Right renal pelvis (tissue), 4 donors: Measurements from ENCODE around the gene SAMM50. TPM values are rescaled to one million over a fixed set of nuclear protein-coding genes. Genes with fewer than 3 reads are reported as not detected.

Experiments
- DNase-seq, 4 donors: peaks; one replicate each; pipeline ENCODE4 v3.0.0-alpha.2; 2013; ENCODE audit warnings: low read depth in 4 of 4, low spot score in 3 of 4, missing footprints in 1 of 4
- polyA plus RNA-seq, 4 donors: library from polyadenylated mRNA; unstranded; fragments of 120-200 nt; gene quantifications; one replicate each; pipeline ENCODE4 v1.2.1, GENCODE V29; 2013; ENCODE audit not compliant: insufficient read length in 4 of 4

Gene SAMM50
- polyA plus RNA-seq, 4 donors: 63.6 to 67.0 (median 65.7) TPM

DNA sequence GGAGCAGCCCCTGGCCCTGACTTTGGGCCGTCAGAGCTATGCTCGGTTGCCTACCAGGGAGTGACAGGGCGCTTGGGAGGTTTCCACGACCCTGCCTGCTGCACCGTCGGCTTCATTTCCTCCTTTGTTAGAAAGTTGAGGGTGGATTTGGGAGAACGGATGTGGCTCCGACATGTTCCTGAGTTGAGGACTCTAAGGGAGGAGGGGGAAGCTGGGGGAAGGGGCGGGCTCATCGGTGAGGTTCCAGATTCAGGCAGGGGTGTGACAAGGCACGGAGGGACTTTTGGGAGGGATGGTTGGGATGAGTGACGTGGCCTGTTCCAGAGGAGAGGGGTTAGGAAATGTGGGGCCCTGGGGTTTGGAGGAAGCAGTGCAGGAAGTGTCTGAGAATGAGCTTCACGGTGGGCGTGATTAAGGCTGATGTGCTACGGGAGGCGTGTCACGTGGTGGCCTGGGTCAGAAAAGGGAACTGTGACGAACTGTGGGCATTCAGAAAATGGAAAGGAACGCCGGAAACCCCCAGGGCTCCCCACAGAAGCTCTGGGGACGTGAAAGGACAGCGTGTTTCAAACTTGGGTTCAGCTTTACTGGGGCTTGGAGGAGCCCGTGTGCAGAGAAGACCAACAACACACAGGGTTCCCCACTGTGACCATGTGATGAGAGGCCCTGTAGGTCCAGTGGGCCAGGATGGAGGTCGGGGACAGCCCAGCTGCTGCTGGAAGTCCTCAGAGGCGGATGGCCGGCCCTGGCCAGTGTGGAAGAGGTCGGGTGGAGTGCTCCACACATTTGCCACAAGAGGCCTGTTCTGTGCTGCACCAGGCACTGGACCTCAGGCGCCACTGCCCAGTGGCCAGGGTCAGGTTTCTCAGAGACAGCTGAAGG, 71.6 kb downstream of the SAMM50 start:
- no peak for DNase-seq

GRCh38 chr22:44028091-44028490, 72.8 kb downstream of the SAMM50 start:
- DNase-seq: no peak

- DNase-seq: no peak
These were observed 73.8 kb downstream of the SAMM50 start for GRCh38 chr22:44029069-44029468.

DNA sequence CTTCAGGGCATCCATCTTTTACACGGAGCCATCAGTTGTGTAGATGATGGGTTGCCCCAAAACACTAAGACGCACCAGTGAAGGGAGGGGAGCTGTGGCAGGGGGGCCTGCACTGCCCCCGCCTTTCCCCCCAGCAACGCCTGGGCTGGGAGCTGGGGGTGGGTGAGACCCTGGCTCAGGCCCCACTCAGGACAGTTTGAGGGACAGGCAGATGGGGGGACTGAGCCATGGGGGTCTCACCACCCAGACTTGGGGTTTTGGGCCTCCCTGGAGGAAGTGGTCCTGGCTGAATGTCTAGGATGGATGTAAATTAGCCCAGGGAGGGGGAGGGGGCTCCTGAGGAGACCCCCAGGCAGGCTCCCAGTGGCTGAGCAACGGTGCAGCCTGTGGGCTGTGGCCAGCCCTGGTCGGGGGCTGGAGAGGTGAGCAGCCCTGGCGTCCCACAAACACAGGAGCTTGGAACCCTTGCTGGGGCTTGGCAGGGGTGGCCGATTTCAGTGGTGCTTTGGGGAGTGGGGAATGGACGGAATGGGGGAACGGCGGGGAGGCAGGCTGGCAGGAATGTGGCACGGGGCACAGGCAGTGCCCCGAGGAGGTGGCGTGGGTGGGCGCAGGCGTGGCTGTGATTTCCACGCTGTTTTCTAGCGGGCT, 74.9 kb downstream of the SAMM50 start:
- DNase-seq: no peak

DNA sequence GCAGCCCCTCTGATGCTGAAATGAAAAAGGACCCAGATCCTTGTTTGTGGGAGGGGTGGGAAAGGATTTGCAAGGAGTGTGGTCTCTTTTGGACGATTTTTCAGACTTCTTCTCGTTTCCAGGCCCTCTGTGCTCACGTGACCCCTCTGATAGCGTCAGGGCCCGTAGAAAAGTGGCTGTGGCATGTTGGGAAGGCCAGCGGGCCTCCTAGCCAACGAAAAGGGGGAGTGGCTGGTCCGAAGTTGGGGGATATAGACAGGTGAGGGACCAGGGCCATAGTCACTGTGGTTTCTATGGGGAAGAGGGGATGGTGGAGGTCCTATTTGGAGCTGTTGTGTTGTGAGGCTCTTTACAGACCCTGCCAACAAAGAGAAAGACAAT, 75.5 kb downstream of the SAMM50 start:
- DNase-seq: no peak

- no peak for DNase-seq
These were observed 76.1 kb downstream of the SAMM50 start for GRCh38 chr22:44031158-44031952.

DNA sequence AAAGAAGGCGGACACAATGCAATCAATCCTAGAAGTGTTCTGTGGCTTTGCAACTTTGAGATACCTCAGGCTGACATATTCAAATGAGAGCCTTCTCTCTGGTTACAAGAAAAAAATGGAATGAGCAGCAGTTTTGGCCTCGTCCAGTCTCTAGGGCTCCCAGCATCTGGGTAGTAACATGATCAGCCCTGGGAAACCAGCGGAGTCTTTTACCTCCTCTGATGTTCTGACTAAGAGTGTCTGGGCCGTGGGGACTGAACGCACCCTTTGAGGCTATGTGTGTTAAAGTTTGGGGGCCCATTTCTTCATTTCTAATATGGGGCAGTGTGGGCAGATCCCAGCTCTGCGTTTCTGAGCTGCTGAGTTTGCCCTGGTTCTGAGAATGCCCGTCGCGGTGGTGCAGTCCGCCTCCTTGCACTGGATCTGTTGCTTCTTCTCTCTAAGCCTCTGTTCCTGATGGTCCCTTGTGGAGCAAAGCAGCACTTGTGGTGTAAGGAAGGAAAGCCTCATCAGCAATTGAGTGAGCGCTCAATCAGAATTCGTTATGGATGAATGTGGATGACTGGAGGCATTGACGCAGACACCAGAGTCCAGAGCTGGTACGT, 77.0 kb downstream of the SAMM50 start:
- no peak for DNase-seq

DNA sequence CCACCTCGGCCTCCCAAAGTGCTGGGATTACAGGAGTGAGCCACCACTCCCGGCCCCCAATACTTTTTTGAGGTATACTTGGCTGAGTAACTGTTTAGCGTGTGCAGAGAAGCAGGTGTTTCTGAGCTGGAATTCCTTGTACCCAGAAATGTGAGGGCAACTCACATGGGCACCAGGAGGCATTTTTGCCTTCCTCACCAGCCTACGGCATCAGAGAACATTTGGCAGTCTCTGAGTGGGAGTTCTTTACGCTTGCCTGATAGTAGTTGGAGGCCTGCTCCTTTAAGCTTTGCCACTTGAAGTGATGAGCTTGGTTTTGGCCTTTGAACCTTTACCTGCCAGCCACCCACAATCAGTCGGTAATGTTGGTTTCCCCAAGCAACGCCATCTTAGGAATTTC, 78.0 kb downstream of the SAMM50 start:
- DNase-seq: no peak

DNA sequence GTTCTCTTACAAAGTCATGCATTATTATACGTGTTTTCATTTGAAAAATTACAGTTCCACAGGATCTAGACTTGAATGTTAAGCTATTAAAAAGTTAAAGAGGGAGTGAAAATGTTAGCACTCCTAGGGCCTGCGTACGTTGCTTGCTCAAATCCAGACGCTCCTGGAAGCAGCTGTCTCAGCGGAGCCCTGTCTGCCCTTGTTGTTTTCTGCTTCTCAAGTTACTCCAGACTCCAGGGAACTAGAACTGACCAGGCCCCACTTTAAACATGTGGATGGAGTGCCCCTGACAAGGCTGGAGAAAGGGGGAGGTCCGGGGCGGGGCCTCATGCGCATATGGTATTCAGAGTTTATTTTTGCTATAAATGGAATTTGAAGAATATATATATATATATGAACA, 78.5 kb downstream of the SAMM50 start:
- DNase-seq: peak in 2 of 4 donors; percentile 63 to 66

GRCh38 chr22:44037519-44038375, 82.5 kb downstream of the SAMM50 start:
- no peak for DNase-seq

DNA sequence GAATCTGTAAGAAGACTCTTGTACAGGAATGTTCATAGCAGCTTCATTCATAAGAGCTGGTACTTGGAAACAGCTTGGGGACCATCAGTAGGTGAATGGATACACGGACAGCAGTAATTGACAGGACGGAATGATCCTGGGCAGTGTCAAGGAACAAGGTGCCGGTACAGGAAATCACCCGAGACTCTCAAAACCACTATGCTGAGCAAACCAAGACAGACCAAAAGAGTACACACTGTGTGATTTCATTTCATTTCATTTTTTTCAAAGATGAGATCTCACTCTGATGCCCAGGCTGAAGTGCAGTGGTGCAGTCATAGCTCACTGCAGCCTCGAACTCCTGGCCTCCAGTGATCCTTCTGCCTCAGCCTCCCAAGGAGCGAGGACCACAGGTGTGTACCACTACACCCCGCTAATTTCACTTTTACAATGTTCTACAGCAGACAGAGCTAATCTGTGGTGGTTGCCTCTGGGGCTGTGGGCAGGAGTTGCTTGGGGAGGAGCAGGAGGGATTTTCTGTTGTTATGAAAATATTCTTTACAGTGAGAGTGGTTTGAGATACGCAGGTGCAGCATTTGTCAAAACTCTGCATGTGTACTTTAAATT, 84.4 kb downstream of the SAMM50 start:
- DNase-seq: no peak

DNA sequence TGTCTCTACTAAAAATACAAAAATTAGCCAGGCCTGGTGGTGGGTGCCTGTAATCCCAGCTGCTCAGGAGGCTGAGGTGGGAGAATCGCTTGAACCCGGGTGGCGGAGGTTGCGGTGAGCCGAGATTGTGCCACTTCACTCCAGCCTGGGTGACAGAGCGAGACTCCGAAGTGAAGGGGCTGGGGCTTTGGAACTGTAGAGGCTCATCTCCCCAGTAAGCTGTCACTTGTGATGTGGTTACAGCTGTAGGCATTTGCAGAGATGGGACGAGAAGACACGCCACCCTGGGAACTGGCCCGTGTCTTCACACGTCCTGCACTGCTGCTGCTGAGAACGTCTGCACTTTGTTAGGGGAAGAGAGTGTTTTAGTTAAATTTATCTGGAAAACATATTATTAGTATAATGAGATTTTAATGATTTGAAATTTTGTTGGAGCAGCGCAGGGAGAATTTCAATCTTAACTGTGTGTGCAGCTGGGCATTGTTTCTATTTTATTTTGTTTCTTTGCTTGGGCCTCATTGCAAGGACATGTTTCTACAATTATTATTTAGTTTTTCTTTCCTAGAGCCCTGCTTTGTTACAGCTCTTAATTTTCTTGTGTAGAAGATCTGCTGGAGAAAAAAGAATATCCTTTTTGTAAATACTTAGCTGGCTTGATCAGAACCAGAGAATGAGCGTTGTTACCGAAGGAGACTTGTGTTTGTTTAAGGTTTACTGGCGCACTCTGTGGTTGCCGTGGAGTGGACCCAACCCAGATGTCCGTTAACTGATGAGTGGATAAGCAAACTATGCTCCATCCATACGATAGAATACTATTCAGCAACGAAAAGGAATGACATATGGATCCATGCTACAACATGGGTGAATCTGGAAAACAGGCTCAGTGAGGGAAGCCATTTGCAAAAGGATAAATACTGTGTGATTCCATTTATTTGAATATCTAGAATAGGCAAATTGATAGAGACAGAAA, 87.3 kb downstream of the SAMM50 start:
- DNase-seq: no peak

GRCh38 chr22:44045145-44045544, 89.9 kb downstream of the SAMM50 start:
- no peak for DNase-seq

Other genes with a start within 250 kb of the SAMM50 start
- gene EFCAB6, start 143.1 kb upstream of the SAMM50 start, polyA plus RNA-seq: 1 to 10 TPM; 4.4 to 5.4 (median 4.9) TPM
- 1 to 10 TPM; 1.9 to 3.4 (median 2.3) TPM for gene SULT4A1, start 92.9 kb upstream of the SAMM50 start, polyA plus RNA-seq
- under 1 TPM in 1 of 4 donors, not detected in 3; 0.12 TPM for gene PNPLA5, start 63.4 kb upstream of the SAMM50 start, polyA plus RNA-seq
- 1 to 10 TPM in 3 of 4 donors, under 1 TPM in 1; 0.83 to 1.9 (median 1.5) TPM for gene PNPLA3, start 31.6 kb upstream of the SAMM50 start, polyA plus RNA-seq
- 10 to 100 TPM; 21.2 to 25.0 (median 23.0) TPM for gene PARVB, start 68.9 kb downstream of the SAMM50 start, polyA plus RNA-seq
- 1 to 10 TPM; 1.7 to 3.0 (median 2.2) TPM for gene PARVG, start 225.5 kb downstream of the SAMM50 start, polyA plus RNA-seq